Mesenchymal stem cell (in vitro differentiated cells and primary cell): ENCODE measurements around the gene ZBTB37.

ENCODE experiments used
- DNase-seq: peaks from one replicate; pipeline ENCODE4 v3.0.0-alpha.2; 2013
- H2AFZ ChIP-seq: one replicate; pipeline ENCODE4 v1.6.1; 2013; ENCODE audit warnings: low read depth, mild to moderate bottlenecking, control low read depth, inconsistent platforms, low read length, moderate library complexity
- H2AK5ac ChIP-seq: 2 replicates; pipeline ENCODE4 v1.6.1; 2013; ENCODE audit warnings: low read length, moderate library complexity, mild to moderate bottlenecking, inconsistent platforms; ENCODE audit not compliant: severe bottlenecking
- H2BK120ac ChIP-seq: one replicate; pipeline ENCODE4 v1.6.1; 2013; ENCODE audit warnings: low read depth, mild to moderate bottlenecking, inconsistent platforms, low read length, moderate library complexity
- H2BK12ac ChIP-seq, 2 experiments: one replicate each; pipeline ENCODE4 v1.6.1; 2013; ENCODE audit warnings: inconsistent platforms in 2 of 2, low read length in 2 of 2, mild to moderate bottlenecking in 2 of 2, moderate library complexity in 2 of 2, control low read depth in 1 of 2
- H2BK15ac ChIP-seq: one replicate; pipeline ENCODE4 v1.6.1; 2013; ENCODE audit warnings: mild to moderate bottlenecking, low read depth, inconsistent platforms; ENCODE audit not compliant: poor library complexity, severe bottlenecking
- H2BK5ac ChIP-seq: 2 replicates; pipeline ENCODE4 v1.6.1; 2013; ENCODE audit warnings: low read depth, mild to moderate bottlenecking, low read length, control low read depth, inconsistent platforms; ENCODE audit not compliant: poor library complexity, severe bottlenecking
- H3K14ac ChIP-seq, 2 experiments: one replicate each; pipeline ENCODE4 v1.6.1; 2013; ENCODE audit warnings: inconsistent platforms in 2 of 2, low read length in 2 of 2, control low read depth in 1 of 2, mild to moderate bottlenecking in 1 of 2, moderate library complexity in 1 of 2
- H3K18ac ChIP-seq, 2 experiments: one replicate each; pipeline ENCODE4 v1.6.1; 2013; ENCODE audit warnings: inconsistent platforms in 2 of 2, low read length in 2 of 2, control low read depth in 1 of 2, low read depth in 1 of 2, mild to moderate bottlenecking in 1 of 2
- H3K23ac ChIP-seq, 2 experiments: one replicate each; pipeline ENCODE4 v1.6.1; 2013; ENCODE audit warnings: inconsistent platforms in 2 of 2, low read length in 2 of 2, mild to moderate bottlenecking in 2 of 2, moderate library complexity in 2 of 2, control low read depth in 1 of 2
- H3K27ac ChIP-seq: 2 replicates; pipeline ENCODE4 v1.5.1; 2013; ENCODE audit warnings: mild to moderate bottlenecking, moderate library complexity, low read length, control low read depth, inconsistent platforms; ENCODE audit not compliant: poor library complexity, severe bottlenecking
- H3K27me3 ChIP-seq, 2 experiments: 2 replicates each; pipeline versions ENCODE4 v1.6.1 to v1.7.0; 2013; ENCODE audit warnings: low read length in 2 of 2, mild to moderate bottlenecking in 2 of 2, moderate library complexity in 2 of 2, control low read depth in 1 of 2, inconsistent platforms in 1 of 2; ENCODE audit not compliant: control insufficient read depth in 1 of 2, insufficient read depth in 1 of 2
- H3K36me3 ChIP-seq, 2 experiments: 2 replicates each; pipeline versions ENCODE4 v1.6.1 to v1.7.0; 2013; ENCODE audit warnings: low read length in 2 of 2, control low read depth in 1 of 2, inconsistent platforms in 1 of 2, low read depth in 1 of 2, mild to moderate bottlenecking in 1 of 2; ENCODE audit not compliant: insufficient read depth in 2 of 2, control insufficient read depth in 1 of 2
- H3K4ac ChIP-seq, 2 experiments: one replicate each; pipeline ENCODE4 v1.6.1; 2013; ENCODE audit warnings: inconsistent platforms in 2 of 2, low read length in 2 of 2, mild to moderate bottlenecking in 2 of 2, moderate library complexity in 2 of 2, control low read depth in 1 of 2, low read depth in 1 of 2
- H3K4me1 ChIP-seq: 2 replicates; pipeline ENCODE4 v1.6.1; 2013; ENCODE audit warnings: low read depth, low read length, control low read depth; ENCODE audit not compliant: control insufficient read depth, insufficient read depth
- H3K4me2 ChIP-seq: 2 replicates; pipeline ENCODE4 v1.6.1; 2013; ENCODE audit warnings: low read length, mild to moderate bottlenecking, inconsistent platforms; ENCODE audit not compliant: poor library complexity, severe bottlenecking
- H3K4me3 ChIP-seq, 2 experiments: 2 replicates each; pipeline versions ENCODE4 v1.5.1 to v1.7.0; 2013; ENCODE audit warnings: low read length in 2 of 2, mild to moderate bottlenecking in 2 of 2, control low read depth in 1 of 2, low read depth in 1 of 2; ENCODE audit not compliant: insufficient read depth in 1 of 2
- H3K79me1 ChIP-seq: replicated peaks from 2 replicates; pipeline ENCODE4 v1.6.1; 2013; ENCODE audit warnings: mild to moderate bottlenecking, control low read depth, low read length, inconsistent platforms; ENCODE audit not compliant: poor library complexity, severe bottlenecking
- H3K9ac ChIP-seq: 2 replicates; pipeline ENCODE4 v1.7.0; 2013; ENCODE audit warnings: mild to moderate bottlenecking, low read length, moderate library complexity
- H3K9me3 ChIP-seq: 2 replicates; pipeline ENCODE4 v1.7.0; 2013; ENCODE audit warnings: mild to moderate bottlenecking, low read length; ENCODE audit not compliant: control insufficient read depth
- H4K8ac ChIP-seq: one replicate; pipeline ENCODE4 v1.6.1; 2013; ENCODE audit warnings: inconsistent platforms, mild to moderate bottlenecking, low read length, moderate library complexity
- H4K91ac ChIP-seq: one replicate; pipeline ENCODE4 v1.6.1; 2013; ENCODE audit warnings: mild to moderate bottlenecking, low read length, inconsistent platforms
- WGBS: methylation state at CpG from one replicate; pipeline ENCODE4 v1.1.7; 2013; ENCODE audit warnings: mixed read lengths; 5-methylcytosine and 5-hydroxymethylcytosine counted together

Gene ZBTB37

DNA sequence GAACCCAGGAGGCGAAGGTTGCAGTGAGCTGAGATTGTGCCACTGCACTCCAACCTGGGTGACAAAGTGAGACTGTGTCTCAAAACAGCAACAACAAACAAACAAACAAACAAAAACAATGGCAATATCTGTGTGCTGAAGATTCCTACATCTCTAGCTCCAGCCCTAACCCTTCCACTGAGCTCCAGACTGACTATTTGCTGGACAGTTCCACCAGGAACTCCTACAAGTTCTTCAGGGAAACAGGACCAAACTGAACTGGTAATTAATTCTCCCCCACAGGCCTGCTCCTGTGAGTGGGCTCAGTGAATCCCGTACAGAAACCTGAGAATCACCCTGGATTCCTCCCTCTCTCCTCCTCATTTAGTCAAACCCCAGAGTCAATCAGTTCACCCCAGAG is 47.4 kb downstream of the ZBTB37 start:
- H3K9ac ChIP-seq: no peak overlapping the region

DNA sequence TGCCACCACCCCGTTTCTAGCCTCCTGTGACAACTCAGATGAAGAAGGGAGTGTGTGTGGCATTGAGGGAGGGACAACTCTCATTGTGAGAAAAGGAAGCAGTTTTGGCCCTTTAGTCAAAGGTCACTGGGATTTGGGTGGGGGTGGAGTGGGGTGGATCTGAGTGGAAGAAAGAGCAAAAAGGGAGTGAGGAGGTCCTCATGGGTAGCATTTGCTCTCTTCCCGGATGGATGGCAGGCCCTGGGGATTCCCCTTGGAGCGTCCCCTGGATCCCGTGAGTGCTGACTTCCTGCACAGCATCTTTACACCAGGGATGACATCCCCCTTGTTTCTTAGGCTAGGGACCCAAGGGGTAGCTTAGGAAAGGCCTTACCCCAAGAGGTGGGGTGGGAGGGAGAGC is 48.5 kb downstream of the ZBTB37 start:
- no peak for DNase-seq
- Histone ChIP-seq H3K27me3 (peaks cover 5 to 7% of the 10 kb centered on the region in 2 experiments), H3K4me3 (no peak overlapping the region), H3K23ac (no peak overlapping the region), H4K8ac (no peak overlapping the region), H2AFZ (no peak overlapping the region), H3K4me2 (no peak overlapping the region), H3K79me1 (no peaks in the 10 kb centered on the region), H3K27ac (no peak overlapping the region), H3K18ac (no peak overlapping the region), H2BK12ac (no peak overlapping the region), H3K4me1 (no peaks in the 10 kb centered on the region), H3K14ac (no peak overlapping the region), H3K9me3 (no peaks in the 10 kb centered on the region), H3K4ac (no peak overlapping the region), H2BK15ac (no peak overlapping the region), H2AK5ac (no peak overlapping the region), H2BK5ac (no peak overlapping the region), H3K36me3 (no peaks in the 10 kb centered on the region), H4K91ac (no peak overlapping the region), H3K9ac (no peak overlapping the region), H2BK120ac (no peak overlapping the region)
- WGBS: 91% methylated on average over 3 of the region's 4 CpGs

More for the DNA sequence above, 47.4 kb downstream of the ZBTB37 start:
- Histone ChIP-seq H3K36me3 (no peaks in the 10 kb centered on the region), H2BK120ac (no peak overlapping the region), H3K14ac (no peak overlapping the region), H3K4me2 (no peak overlapping the region), H3K23ac (no peak overlapping the region), H4K91ac (no peak overlapping the region), H3K4me3 (no peak overlapping the region), H3K27me3 (peaks cover 5 to 9% of the 10 kb centered on the region in 2 experiments), H3K4me1 (no peaks in the 10 kb centered on the region), H2AFZ (no peak overlapping the region), H3K4ac (no peak overlapping the region), H4K8ac (no peak overlapping the region), H3K9me3 (no peaks in the 10 kb centered on the region), H2BK15ac (no peak overlapping the region), H2AK5ac (no peak overlapping the region), H3K79me1 (no peaks in the 10 kb centered on the region), H3K18ac (no peak overlapping the region), H3K27ac (no peak overlapping the region), H2BK5ac (no peak overlapping the region), H2BK12ac (no peak overlapping the region)
- WGBS: 85% methylated on average over 2 of the region's 2 CpGs
- no peak for DNase-seq

DNA sequence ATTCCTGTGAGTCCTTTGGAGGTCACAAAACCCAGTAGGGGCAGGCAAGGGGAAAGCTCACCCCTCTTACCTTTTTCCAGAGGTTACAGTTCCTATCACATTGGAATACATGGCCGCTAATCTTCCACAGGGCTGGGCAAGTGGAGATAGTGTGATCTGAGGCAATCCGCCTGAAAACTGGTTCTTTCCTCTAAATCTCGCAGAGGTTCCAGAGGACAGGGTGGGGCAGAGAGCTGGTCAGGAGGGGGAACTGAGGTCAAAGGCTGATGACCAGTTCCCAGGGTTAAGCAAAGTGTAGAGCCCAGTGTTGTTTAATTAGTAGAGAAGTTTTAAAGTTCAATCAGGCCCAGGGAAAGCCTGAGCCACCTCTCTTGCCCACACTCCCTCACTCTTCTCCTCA is 49.0 kb downstream of the ZBTB37 start, which contains the start of gene SERPINC1:
Gene SERPINC1 (minus strand): TSS at position 179 of the 400 bp plus-strand sequence. CDS start 68 bp downstream, at position 111.
- no peaks in the 10 kb centered on the region for H3K79me1 ChIP-seq

DNA sequence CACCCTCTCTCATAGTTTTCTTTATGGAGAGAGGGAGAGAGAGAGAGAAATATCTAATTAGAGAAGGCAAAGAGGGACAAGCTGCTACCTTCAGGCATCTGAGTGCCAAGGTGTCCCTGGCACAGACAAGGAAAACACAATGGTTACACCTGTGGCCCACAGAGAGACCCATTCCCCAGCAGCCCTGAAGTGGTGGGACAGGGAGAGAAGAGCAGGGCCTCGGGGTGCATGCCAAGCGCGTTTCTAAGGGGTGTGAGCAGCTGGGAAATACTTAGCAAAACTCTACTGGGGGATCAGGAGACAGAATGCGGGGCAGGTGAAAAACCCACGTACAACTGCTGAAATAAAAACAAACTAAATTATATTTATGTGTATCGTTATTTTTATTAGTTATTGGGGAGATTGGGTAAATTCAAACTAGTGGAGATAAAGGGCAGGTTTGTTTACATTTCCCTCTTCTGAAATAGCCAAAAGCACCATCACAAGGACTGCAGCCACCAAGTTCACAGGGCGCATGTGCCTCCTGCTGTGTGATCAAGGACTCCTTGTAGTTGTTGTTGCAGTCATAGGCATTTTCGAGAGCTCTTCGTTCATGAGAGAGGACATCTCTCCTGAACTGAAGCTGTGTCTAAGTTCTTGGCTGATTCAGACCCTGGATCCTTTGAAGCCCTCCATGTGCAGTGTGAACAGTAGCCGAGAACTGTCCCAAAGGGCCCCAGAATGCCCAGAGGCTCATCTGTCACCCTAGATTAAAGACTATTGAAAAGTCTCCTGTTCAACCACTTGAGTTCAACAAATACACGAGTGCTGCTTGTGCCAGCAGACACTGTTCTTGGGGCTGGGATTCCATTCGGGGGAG is 49.7 kb downstream of the ZBTB37 start:
- H3K27me3 ChIP-seq: peaks cover 4 to 5% of the 10 kb centered on the region in 2 experiments
- H2BK12ac ChIP-seq: no peak overlapping the region
- no peak overlapping the region for H2AFZ ChIP-seq
- no peak overlapping the region for H3K4me2 ChIP-seq
- no peak overlapping the region for H3K14ac ChIP-seq
- H2BK5ac ChIP-seq: no peak overlapping the region
- H3K4ac ChIP-seq: no peak overlapping the region
- H3K4me3 ChIP-seq: no peak overlapping the region
- no peak overlapping the region for H4K91ac ChIP-seq
- H2AK5ac ChIP-seq: no peak overlapping the region
- H3K79me1 ChIP-seq: no peaks in the 10 kb centered on the region
- no peak overlapping the region for H2BK120ac ChIP-seq
- H3K36me3 ChIP-seq: no peaks in the 10 kb centered on the region
- H3K27ac ChIP-seq: no peak overlapping the region
- no peak overlapping the region for H4K8ac ChIP-seq
- DNase-seq: no peak
- no peak overlapping the region for H3K18ac ChIP-seq
- 91% methylated on average over 9 of the region's 12 CpGs for WGBS
- H3K9ac ChIP-seq: no peak overlapping the region
- no peak overlapping the region for H3K23ac ChIP-seq
- no peak overlapping the region for H2BK15ac ChIP-seq
- H3K4me1 ChIP-seq: no peaks in the 10 kb centered on the region
- H3K9me3 ChIP-seq: no peaks in the 10 kb centered on the region

More for the DNA sequence above, 49.0 kb downstream of the ZBTB37 start, which contains the start of gene SERPINC1:
- no peaks in the 10 kb centered on the region for H3K9me3 ChIP-seq
- DNase-seq: no peak
- 91% methylated on average over 3 of the region's 3 CpGs for WGBS
- no peak within 1 kb of the TSS for H3K23ac ChIP-seq
- H2AK5ac ChIP-seq: no peak within 1 kb of the TSS
- no peaks in the 10 kb centered on the region for H3K36me3 ChIP-seq
- no peak within 1 kb of the TSS for H2AFZ ChIP-seq
- no peak within 1 kb of the TSS for H4K8ac ChIP-seq
- no peak within 1 kb of the TSS for H4K91ac ChIP-seq
- no peak within 1 kb of the TSS for H3K9ac ChIP-seq
- H3K4ac ChIP-seq: no peak within 1 kb of the TSS
- no peak within 1 kb of the TSS for H2BK5ac ChIP-seq
- no peak within 1 kb of the TSS for H3K4me3 ChIP-seq
- no peak within 1 kb of the TSS for H3K27ac ChIP-seq
- no peak within 1 kb of the TSS for H3K18ac ChIP-seq
- H2BK120ac ChIP-seq: no peak within 1 kb of the TSS
- no peaks in the 10 kb centered on the region for H3K4me1 ChIP-seq
- no peak within 1 kb of the TSS for H2BK12ac ChIP-seq
- no peak within 1 kb of the TSS for H2BK15ac ChIP-seq
- peaks cover 4 to 5% of the 10 kb centered on the region in 2 experiments for H3K27me3 ChIP-seq
- no peak within 1 kb of the TSS for H3K4me2 ChIP-seq
- H3K14ac ChIP-seq: no peak within 1 kb of the TSS
